ENCODE measurements around the gene AKAP8L. TPM values are rescaled to one million over a fixed set of nuclear protein-coding genes. Genes with fewer than 3 reads are reported as not detected.
"Not testable (repeated sequence)": the region's sequence is repeated elsewhere in the genome, so short reads cannot be mapped to it uniquely, and the experiment has no call there.

The AKAP8L gene
- total and polyA plus RNA-seq, 2 donors (not counting 1 experiment from before 2014, with no cell fraction given): 184 to 211 TPM

DNA sequence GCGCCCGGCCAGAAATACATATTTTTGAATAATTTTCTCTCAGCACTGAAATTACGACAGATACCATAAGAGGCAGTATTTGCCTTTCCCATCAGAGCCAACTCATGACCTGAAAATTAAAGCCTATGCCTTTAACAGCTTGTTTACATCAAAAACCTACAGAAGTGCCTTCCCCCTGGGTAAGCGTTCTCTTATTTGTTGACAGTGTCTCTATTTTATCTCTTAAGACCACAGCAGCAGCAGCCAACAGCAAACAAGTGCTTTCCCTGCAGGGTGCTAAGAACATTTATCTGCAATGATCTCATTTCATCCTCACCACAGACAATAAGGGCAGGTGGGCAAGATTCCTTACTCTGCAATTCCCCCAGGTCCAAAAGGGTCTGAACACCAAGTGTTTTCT lies 6.0 kb downstream of the AKAP8L start:
- H3K4me3 Mint-ChIP-seq: no peak overlapping the region
- ChIA-PET CTCF (interaction anchor here (0.6 to 1.0 kb wide), 2 partner anchors 8 to 1681 kb away, joined by 3 to 5 read pairs; no protein-coding TSS in a partner anchor), POLR2A (no interaction called here)
- TF ChIP-seq, protein P1, sequence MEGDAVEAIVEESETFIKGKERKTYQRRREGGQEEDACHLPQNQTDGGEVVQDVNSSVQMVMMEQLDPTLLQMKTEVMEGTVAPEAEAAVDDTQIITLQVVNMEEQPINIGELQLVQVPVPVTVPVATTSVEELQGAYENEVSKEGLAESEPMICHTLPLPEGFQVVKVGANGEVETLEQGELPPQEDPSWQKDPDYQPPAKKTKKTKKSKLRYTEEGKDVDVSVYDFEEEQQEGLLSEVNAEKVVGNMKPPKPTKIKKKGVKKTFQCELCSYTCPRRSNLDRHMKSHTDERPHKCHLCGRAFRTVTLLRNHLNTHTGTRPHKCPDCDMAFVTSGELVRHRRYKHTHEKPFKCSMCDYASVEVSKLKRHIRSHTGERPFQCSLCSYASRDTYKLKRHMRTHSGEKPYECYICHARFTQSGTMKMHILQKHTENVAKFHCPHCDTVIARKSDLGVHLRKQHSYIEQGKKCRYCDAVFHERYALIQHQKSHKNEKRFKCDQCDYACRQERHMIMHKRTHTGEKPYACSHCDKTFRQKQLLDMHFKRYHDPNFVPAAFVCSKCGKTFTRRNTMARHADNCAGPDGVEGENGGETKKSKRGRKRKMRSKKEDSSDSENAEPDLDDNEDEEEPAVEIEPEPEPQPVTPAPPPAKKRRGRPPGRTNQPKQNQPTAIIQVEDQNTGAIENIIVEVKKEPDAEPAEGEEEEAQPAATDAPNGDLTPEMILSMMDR (IDR thresholded peaks at IDR 0.05): no peak
- TF ChIP-seq EZH2 (IDR thresholded peaks at IDR 0.05; ENCODE audit: borderline replicate concordance, insufficient read depth, low read depth, low read length, poor library complexity, severe bottlenecking): no peak
- Histone ChIP-seq H3K4me3 (ENCODE audit: control extremely low read depth in 1 of 5, extremely low read depth in 1 of 5, insufficient read depth in 1 of 5, low read depth in 2 of 5, low read length in 4 of 5) (no peak overlapping the region), H3K4me1 (ENCODE audit: control insufficient read depth in 2 of 2, insufficient read depth in 2 of 2, low read length in 2 of 2) (peaks cover 11 to 20% of the 10 kb centered on the region in 2 donors), H3K36me3 (replicated peaks in 1 of 2; ENCODE audit: control extremely low read depth in 1 of 2, control insufficient read depth in 1 of 2, extremely low read depth in 1 of 2, insufficient read depth in 2 of 2, low read length in 1 of 2) (peaks cover 0 to 50% of the 10 kb centered on the region in 2 experiments), H3K4me2 (replicated peaks; ENCODE audit: low read depth, low read length, poor library complexity, severe bottlenecking) (no peak overlapping the region), H3K27me3 (replicated peaks in 1 of 4; ENCODE audit: control extremely low read depth in 1 of 4, control insufficient read depth in 3 of 4, insufficient read depth in 4 of 4, low read length in 3 of 4) (no peaks in the 10 kb centered on the region), H2AFZ (ENCODE audit: insufficient read depth, low read depth, low read length, poor library complexity, severe bottlenecking) (no peak overlapping the region), H4K20me1 (ENCODE audit: control insufficient read depth, insufficient read depth, low read length, poor library complexity, severe bottlenecking) (peaks cover 80% of the 10 kb centered on the region), H3K27ac (ENCODE audit: low read length in 2 of 2) (no peak overlapping the region), H3K9me3 (ENCODE audit: control extremely low read depth in 1 of 3, control insufficient read depth in 2 of 3, insufficient read depth in 1 of 3, low read length in 2 of 3) (no peaks in the 10 kb centered on the region), H3K79me2 (ENCODE audit: control insufficient read depth, insufficient read depth, low read length) (peaks cover 99% of the 10 kb centered on the region), H3K9ac (ENCODE audit: low read length) (no peak overlapping the region)
- no peaks in the 10 kb centered on the region for H3K27me3 Mint-ChIP-seq
- WGBS (ENCODE audit: insufficient coverage): 86% methylated on average over 2 of the region's 4 CpGs
- peaks cover 48% of the 10 kb centered on the region for H3K4me1 Mint-ChIP-seq
- ATAC-seq (ENCODE audit: low read depth) (no peak), DNase-seq (no peak)
- intact Hi-C loops (cut with micrococcal nuclease): no loop called here
- H3K9me3 Mint-ChIP-seq (ENCODE audit: insufficient read depth): no peaks in the 10 kb centered on the region
- no peak overlapping the region for H3K27ac Mint-ChIP-seq

DNA sequence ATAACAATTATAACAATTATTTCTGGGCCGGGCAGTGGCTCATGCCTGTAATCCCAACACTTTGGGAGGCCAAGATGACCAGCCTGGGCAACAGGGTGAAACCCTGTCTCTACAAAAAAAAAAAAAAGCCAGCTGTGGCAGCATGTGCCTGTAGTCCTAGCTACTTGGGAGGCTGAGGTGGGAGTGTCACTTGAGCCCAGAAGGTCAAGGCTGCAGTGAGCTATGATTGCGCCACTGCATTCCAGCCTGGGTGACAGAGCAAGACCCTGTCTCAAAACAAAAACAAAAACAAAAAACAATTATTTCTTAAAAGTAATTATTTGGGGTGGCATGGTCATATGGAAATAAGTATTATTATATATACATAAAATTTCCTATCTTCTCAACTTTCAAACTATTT lies 7.4 kb downstream of the AKAP8L start:
- H2AFZ ChIP-seq (ENCODE audit: insufficient read depth, low read depth, low read length, poor library complexity, severe bottlenecking); DNase-seq; intact Hi-C loops (cut with micrococcal nuclease); H3K4me3 ChIP-seq (ENCODE audit: control extremely low read depth in 1 of 5, extremely low read depth in 1 of 5, insufficient read depth in 1 of 5, low read depth in 2 of 5, low read length in 4 of 5); H3K27me3 ChIP-seq (replicated peaks in 1 of 4; ENCODE audit: control extremely low read depth in 1 of 4, control insufficient read depth in 3 of 4, insufficient read depth in 4 of 4, low read length in 3 of 4); POLR2A ChIA-PET; H3K27ac Mint-ChIP-seq; H3K27me3 Mint-ChIP-seq; H3K4me3 Mint-ChIP-seq; H3K4me1 ChIP-seq (ENCODE audit: control insufficient read depth in 2 of 2, insufficient read depth in 2 of 2, low read length in 2 of 2); H3K9me3 ChIP-seq (ENCODE audit: control extremely low read depth in 1 of 3, control insufficient read depth in 2 of 3, insufficient read depth in 1 of 3, low read length in 2 of 3); H3K9me3 Mint-ChIP-seq (ENCODE audit: insufficient read depth); ATAC-seq (ENCODE audit: low read depth); H3K9ac ChIP-seq (ENCODE audit: low read length); H3K27ac ChIP-seq (ENCODE audit: low read length in 2 of 2); H3K4me2 ChIP-seq (replicated peaks; ENCODE audit: low read depth, low read length, poor library complexity, severe bottlenecking): not testable (repeated sequence)
- no CpG with 5 or more reads among the region's 2 CpGs for WGBS (ENCODE audit: insufficient coverage)
- H3K79me2 ChIP-seq (ENCODE audit: control insufficient read depth, insufficient read depth, low read length): peaks cover 99% of the 10 kb centered on the region
- peaks cover 43% of the 10 kb centered on the region for H3K4me1 Mint-ChIP-seq
- H4K20me1 ChIP-seq (ENCODE audit: control insufficient read depth, insufficient read depth, low read length, poor library complexity, severe bottlenecking): peaks cover 81% of the 10 kb centered on the region
- CTCF ChIA-PET: interaction anchor here (1.8 kb wide), 1 partner anchor 8 kb away, joined by 4 read pairs; no protein-coding TSS in a partner anchor
- peaks cover 0 to 50% of the 10 kb centered on the region in 2 experiments for H3K36me3 ChIP-seq (replicated peaks in 1 of 2; ENCODE audit: control extremely low read depth in 1 of 2, control insufficient read depth in 1 of 2, extremely low read depth in 1 of 2, insufficient read depth in 2 of 2, low read length in 1 of 2)
